Rectal smooth muscle tissue (tissue), 1 donor: Measurements from ENCODE around the gene ZNF214.
"Not testable (repeated sequence)": the region's sequence is repeated elsewhere in the genome, so short reads cannot be mapped to it uniquely, and the experiment has no call there.

ENCODE experiments used
- H3K27ac ChIP-seq: one replicate; pipeline ENCODE4 v1.7.0; 2013; ENCODE audit warnings: low read depth, low read length, inconsistent platforms
- H3K27me3 ChIP-seq: one replicate; pipeline ENCODE4 v1.7.0; 2013; ENCODE audit warnings: low read length; ENCODE audit not compliant: control insufficient read depth, insufficient read depth
- H3K36me3 ChIP-seq: one replicate; pipeline ENCODE4 v1.7.0; 2013; ENCODE audit warnings: low read length; ENCODE audit not compliant: control insufficient read depth, insufficient read depth
- H3K4me1 ChIP-seq: one replicate; pipeline ENCODE4 v1.7.0; 2013; ENCODE audit warnings: low read length; ENCODE audit not compliant: control insufficient read depth, insufficient read depth
- H3K4me3 ChIP-seq: one replicate; pipeline ENCODE4 v1.7.0; 2013; ENCODE audit warnings: low read length
- H3K9ac ChIP-seq: one replicate; pipeline ENCODE4 v1.7.0; 2013; ENCODE audit warnings: low read length

ZNF214 gene

DNA sequence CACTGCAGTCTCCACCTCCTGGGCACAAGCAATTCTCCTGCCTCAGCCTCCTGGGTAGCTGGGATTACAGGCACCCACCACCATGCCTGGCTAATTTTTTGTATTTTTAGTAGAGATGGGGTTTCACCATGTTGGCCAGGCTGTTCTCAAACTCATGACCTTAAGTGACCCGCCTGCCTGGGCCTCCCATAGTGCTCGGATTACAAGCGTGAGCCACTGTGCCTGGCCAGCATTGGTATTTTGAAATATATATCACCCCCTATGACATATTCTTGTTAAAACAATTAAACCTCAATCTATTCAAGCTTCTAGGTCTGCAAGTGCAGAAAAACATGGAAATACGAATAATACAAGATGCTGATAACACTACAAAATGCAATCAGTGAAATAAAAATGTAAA is 50.3 kb downstream of the ZNF214 start:
- not testable (repeated sequence) for H3K27ac ChIP-seq, H3K9ac ChIP-seq, H3K27me3 ChIP-seq, H3K4me1 ChIP-seq, H3K4me3 ChIP-seq, H3K36me3 ChIP-seq

- no peaks in the 10 kb centered on the region for H3K27me3 ChIP-seq
- H3K4me3 ChIP-seq: no peak overlapping the region
- no peak overlapping the region for H3K9ac ChIP-seq
- no peaks in the 10 kb centered on the region for H3K36me3 ChIP-seq
- H3K4me1 ChIP-seq: no peaks in the 10 kb centered on the region
- no peak overlapping the region for H3K27ac ChIP-seq
Observed at GRCh38 chr11:6968816-6969215, 51.3 kb downstream of the ZNF214 start.

- Histone ChIP-seq H3K9ac (no peak overlapping the region), H3K4me1 (no peaks in the 10 kb centered on the region), H3K4me3 (no peak overlapping the region), H3K27ac (no peak overlapping the region), H3K27me3 (no peaks in the 10 kb centered on the region), H3K36me3 (no peaks in the 10 kb centered on the region)
Observed at GRCh38 chr11:6962673-6963072, 57.5 kb downstream of the ZNF214 start.

DNA sequence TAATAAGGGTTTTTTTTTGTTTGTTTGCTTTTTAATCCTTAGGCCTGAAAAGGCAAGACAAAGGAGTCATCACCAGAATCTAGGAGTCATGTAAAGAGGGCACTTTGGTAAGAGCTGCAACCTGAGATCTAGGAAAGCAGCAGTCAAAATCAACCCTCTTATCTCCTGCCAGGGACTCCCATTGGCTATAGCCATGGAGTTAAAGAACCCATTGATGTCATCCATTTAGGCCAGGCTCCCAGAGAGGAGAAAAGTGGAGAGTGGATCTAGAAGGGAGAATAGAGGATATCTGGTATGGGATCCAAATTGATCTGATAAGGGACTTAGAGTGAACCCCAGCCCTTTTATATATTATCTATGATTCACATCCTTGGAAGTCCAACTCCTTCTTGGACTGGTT is 58.0 kb downstream of the ZNF214 start:
- Histone ChIP-seq H3K27me3 (no peaks in the 10 kb centered on the region), H3K4me1 (no peaks in the 10 kb centered on the region), H3K36me3 (no peaks in the 10 kb centered on the region), H3K27ac (no peak overlapping the region), H3K4me3 (no peak overlapping the region), H3K9ac (no peak overlapping the region)

DNA sequence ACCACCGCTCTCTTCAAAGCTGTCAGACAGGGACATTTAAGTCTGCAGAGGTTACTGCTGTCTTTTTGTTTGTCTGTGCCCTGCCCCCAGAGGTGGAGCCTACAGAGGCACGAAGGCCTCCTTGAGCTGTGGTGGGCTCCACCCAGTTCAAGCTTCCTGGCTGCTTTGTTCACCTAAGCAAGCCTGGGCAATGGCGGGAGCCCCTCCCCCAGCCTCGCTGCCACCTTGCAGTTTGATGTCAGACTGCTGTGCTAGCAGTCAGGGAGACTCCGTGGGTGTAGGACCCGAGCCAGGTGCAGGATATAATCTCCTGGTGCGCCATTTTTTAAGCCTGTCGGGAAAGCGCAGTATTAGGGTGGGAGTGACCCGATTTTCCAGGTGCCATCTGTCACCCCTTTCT is 65.9 kb downstream of the ZNF214 start:
- not testable (repeated sequence) for H3K4me3 ChIP-seq, H3K9ac ChIP-seq, H3K36me3 ChIP-seq, H3K27me3 ChIP-seq, H3K27ac ChIP-seq, H3K4me1 ChIP-seq
